GM12878 (cell line): ENCODE measurements around the gene TBC1D12. TPM values are rescaled to one million over a fixed set of nuclear protein-coding genes. Genes with fewer than 3 reads are reported as not detected.

Source experiments
- ATAC-seq: fragments of 200-7000 bp; cut with Tn5 transposase; 3 replicates; pipeline ENCODE4 v1.9.1; 2020; ENCODE audit warnings: mild to moderate bottlenecking, moderate library complexity
- BruUV-seq: library from RNA; stranded (reverse); fragments of 400-500 nt; replicated peaks from 2 replicates; lab custom pipeline; 2021; lab: Mats Ljungman, UMichigan
- CTCF ChIA-PET: fragments of 300-600 bp; sonication (Branson Sonifier 250); formaldehyde crosslinking; extraction: SDS; loops from one replicate; lab custom pipeline; 2021; ENCODE audit warnings: inconsistent platforms; lab: Yijun Ruan, JAX
- POLR2A ChIA-PET: fragments of 350-600 bp; formaldehyde crosslinking; extraction: SDS; loops from one replicate; lab custom pipeline; 2021; ENCODE audit warnings: inconsistent platforms; lab: Charles Lee
- RAD21 ChIA-PET: fragments of 300-600 bp; sonication (Branson Sonifier 250); formaldehyde crosslinking; loops from one replicate; lab custom pipeline; 2023; ENCODE audit warnings: antibody characterized with exemption; ENCODE audit not compliant: unreplicated experiment; lab: Charles Lee
- SMC1A ChIA-PET: fragments of 300-600 bp; sonication (Branson Sonifier 250); formaldehyde crosslinking; loops from one replicate; lab custom pipeline; 2023; ENCODE audit not compliant: unreplicated experiment, uncharacterized antibody; lab: Charles Lee
- DNase-seq: peaks from one replicate; pipeline ENCODE4 v3.0.0-alpha.2; 2011; ENCODE audit warnings: low read depth, low spot score
- FAIRE-seq: peaks from 3 replicates; lab custom pipeline; 2011; peaks lifted over from hg19 to GRCh38; lab: Jason Lieb, UNC
- H2AFZ ChIP-seq: 2 replicates; pipeline ENCODE4 v1.6.0; 2011; ENCODE audit warnings: low read depth, low read length, control low read depth; ENCODE audit not compliant: control insufficient read depth
- H3K27ac ChIP-seq: 2 replicates; pipeline ENCODE4 v1.5.1; 2011; ENCODE audit warnings: control low read depth; ENCODE audit not compliant: control insufficient read depth, insufficient read depth
- H3K27me3 ChIP-seq, 2 experiments: replicated peaks in 1 of 2; 2 replicates each; pipeline versions ENCODE4 v1.6.0 to v1.6.1; 2011; ENCODE audit warnings: low read length in 1 of 2; ENCODE audit not compliant: control insufficient read depth in 2 of 2, insufficient read depth in 2 of 2
- H3K36me3 ChIP-seq, 2 experiments: 2 replicates each; pipeline ENCODE4 v1.5.1; 2011; ENCODE audit warnings: low read length in 1 of 2; ENCODE audit not compliant: control insufficient read depth in 2 of 2, insufficient read depth in 2 of 2
- H3K4me1 ChIP-seq: 2 replicates; pipeline ENCODE4 v1.6.1; 2011; ENCODE audit warnings: mild to moderate bottlenecking, low read length, moderate library complexity, mixed read lengths; ENCODE audit not compliant: control insufficient read depth, insufficient read depth
- H3K4me2 ChIP-seq: 2 replicates; pipeline ENCODE4 v1.6.0; 2011; ENCODE audit warnings: control low read depth; ENCODE audit not compliant: control insufficient read depth, insufficient read depth
- H3K4me3 ChIP-seq: fragments of 200-600 bp; sonication (generic); 2 replicates; pipeline ENCODE4 v1.5.1; 2016
- H3K79me2 ChIP-seq: 2 replicates; pipeline ENCODE4 v1.6.0; 2011; ENCODE audit warnings: low read length; ENCODE audit not compliant: control insufficient read depth, insufficient read depth
- H3K9ac ChIP-seq: 2 replicates; pipeline ENCODE4 v1.8.0; 2011; ENCODE audit warnings: low read length, control low read depth, mixed read lengths; ENCODE audit not compliant: control insufficient read depth, insufficient read depth
- H3K9me3 ChIP-seq: replicated peaks from 3 replicates; pipeline ENCODE4 v1.5.1; 2011; ENCODE audit warnings: mild to moderate bottlenecking, low read length; ENCODE audit not compliant: control insufficient read depth, insufficient read depth
- H4K20me1 ChIP-seq: 2 replicates; pipeline ENCODE4 v1.6.0; 2011; ENCODE audit not compliant: control insufficient read depth, insufficient read depth
- ATF7 ChIP-seq: fragments of 450-650 bp; IDR thresholded peaks from 2 replicates; pipeline ENCODE4 v1.6.1; 2016; ENCODE audit warnings: low read depth, mild to moderate bottlenecking
- CBFB ChIP-seq: IDR thresholded peaks from 2 replicates; pipeline ENCODE4 v1.6.1; 2016; ENCODE audit warnings: antibody characterized with exemption, low read depth
- CHD2 ChIP-seq: IDR thresholded peaks from 2 replicates; pipeline ENCODE4 v1.6.1; 2011; ENCODE audit warnings: low read depth, low read length, improper control_type of control experiment, borderline replicate concordance
- CTCF ChIP-seq, 3 experiments: IDR thresholded peaks in 2 of 3; conservative IDR thresholded peaks in 1 of 3; 2 replicates each; pipeline ENCODE4 v1.5.1; 2011; ENCODE audit warnings: low read depth in 3 of 3, low read length in 3 of 3, mild to moderate bottlenecking in 3 of 3, control low read depth in 2 of 3, moderate library complexity in 2 of 3, inconsistent platforms in 1 of 3, mixed read lengths in 1 of 3; ENCODE audit not compliant: control insufficient read depth in 2 of 3, insufficient read depth in 1 of 3; ENCODE audit errors: extremely low read depth in 1 of 3
- KDM1A ChIP-seq: fragments of 200-600 bp; sonication (generic); IDR thresholded peaks from 2 replicates; pipeline ENCODE4 v1.6.1; 2016; ENCODE audit warnings: borderline replicate concordance
- NBN ChIP-seq: fragments of 450-650 bp; IDR thresholded peaks from 2 replicates; pipeline ENCODE4 v1.6.1; 2016
- NFYB ChIP-seq: IDR thresholded peaks from 2 replicates; pipeline ENCODE4 v1.6.1; 2011; ENCODE audit warnings: low read depth, mild to moderate bottlenecking, low read length, improper control_type of control experiment, moderate library complexity; ENCODE audit not compliant: insufficient read depth
- WGBS: methylation state at CpG from one replicate; pipeline ENCODE4 v1.1.6; 2016; ENCODE audit warnings: low lambda C conversion rate; ENCODE audit not compliant: insufficient replicate concordance, insufficient coverage; ENCODE audit errors: missing lambda C conversion rate; 5-methylcytosine and 5-hydroxymethylcytosine counted together
- in situ Hi-C: fragments of 300-500 bp; cut with MboI; formaldehyde crosslinking; loops from 9 replicates; pipeline ENCODE4 v1.14.3; 2018; ENCODE audit warnings: mixed read lengths
- intact Hi-C: fragments of 100-400 bp; cut with micrococcal nuclease; formaldehyde crosslinking; loops from one replicate; pipeline ENCODE4 v1.14.2; 2022; ENCODE audit not compliant: unreplicated experiment
- polyA plus RNA-seq, 11 experiments: library from polyadenylated mRNA; depleted of rRNA in 4 of 11; unstranded in 6 of 11; stranded (reverse) in 5 of 11; fragments of >200 nt; fragmentation: Nextera tagmentation in 4 of 11; fragmentation: Illumina TruSeq in 1 of 11; extraction: Ambion mirVana in 4 of 11; extraction: Trizol in 1 of 11; gene quantifications; 1 replicate in 1 of 11; 2 replicates in 10 of 11; pipeline versions ENCODE4 v1.2.1 to v1.2.3, GENCODE V29; 2011 to 2016; ENCODE audit warnings: inconsistent platforms in 2 of 11, missing spikeins in 2 of 11, low read depth in 1 of 11
- total RNA-seq, 4 experiments: library from RNA; depleted of rRNA in 3 of 4; stranded (reverse); fragments of >200 nt in 3 of 4; fragmentation: Illumina TruSeq in 1 of 4; extraction: Trizol in 1 of 4; gene quantifications; 2 replicates each; pipeline versions ENCODE4 v1.2.1 to v1.2.3, GENCODE V29; 2013 to 2021
- TF ChIP-seq, protein P1 (sequence below): fragments of 450-650 bp; IDR thresholded peaks from 2 replicates; pipeline ENCODE4 v1.6.1; 2017; ENCODE audit warnings: antibody characterized with exemption, mild to moderate bottlenecking, moderate library complexity
- TF ChIP-seq, protein P2 (sequence below): fragments of 450-650 bp; formaldehyde crosslinking; IDR thresholded peaks from 2 replicates; pipeline ENCODE4 v1.4.0; 2020; ENCODE audit warnings: mild to moderate bottlenecking, moderate library complexity

TBC1D12 gene
- total and polyA plus RNA-seq, 10 of the 15 experiments (the other 5 are each of a cell fraction or from before 2014, with no cell fraction given) = 2.6 to 7.5 (median 3.8) TPM

- H2AFZ ChIP-seq = no peak overlapping the region
- ChIA-PET SMC1A (no interaction called here), RAD21 (no interaction called here), CTCF (no interaction called here), POLR2A (no interaction called here)
- no peaks in the 10 kb centered on the region for H3K27me3 ChIP-seq
- H3K4me3 ChIP-seq = no peak overlapping the region
- H3K36me3 ChIP-seq = peaks cover 3 to 5% of the 10 kb centered on the region in 2 experiments; a peak in 3 of 4 replicates
- ATAC-seq (no peak), DNase-seq (no peak), FAIRE-seq (no peak)
- intact Hi-C loops (no loop called here), in situ Hi-C loops (no loop called here)
- H4K20me1 ChIP-seq = no peaks in the 10 kb centered on the region
- H3K9me3 ChIP-seq = no peaks in the 10 kb centered on the region
- no peaks in the 10 kb centered on the region for H3K79me2 ChIP-seq
- H3K27ac ChIP-seq = no peak overlapping the region
- no peak overlapping the region for H3K4me2 ChIP-seq
- TF ChIP-seq KDM1A (no peak), NFYB (no peak), NBN (no peak), ATF7 (no peak)
- no TSS peak for BruUV-seq
- H3K9ac ChIP-seq = no peak overlapping the region
- WGBS = 100% methylated on average over 3 of the region's 3 CpGs
- H3K4me1 ChIP-seq = no peaks in the 10 kb centered on the region
These were observed 169.2 kb downstream of the TBC1D12 start for GRCh38 chr10:94571528-94571927.

DNA sequence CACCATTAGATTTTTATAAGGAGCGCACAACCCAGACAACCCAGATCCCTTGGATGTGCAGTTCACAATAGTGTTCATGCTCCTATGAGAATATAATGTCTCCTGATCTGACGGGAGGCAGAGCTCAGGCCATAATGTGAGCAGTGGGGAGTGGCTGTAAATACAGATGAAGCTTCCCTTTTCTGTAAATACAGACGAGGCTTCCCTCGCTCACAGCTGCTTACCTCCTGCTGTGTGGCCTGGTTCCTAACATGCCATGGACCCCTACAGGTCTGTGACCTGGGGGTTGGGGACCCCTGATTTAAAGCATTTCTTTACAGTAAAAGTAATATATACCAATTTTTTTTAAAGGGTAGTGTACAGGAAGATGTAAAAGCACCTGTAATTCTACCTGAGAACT lies 176.4 kb downstream of the TBC1D12 start:
- POLR2A ChIA-PET = interaction anchor here (0.7 kb wide), 1 partner anchor 257 kb away, joined by 4 read pairs; no protein-coding TSS in a partner anchor
- BruUV-seq = no TSS peak
- CTCF ChIA-PET = interaction anchor here (0.6 kb wide), 1 partner anchor 8 kb away, joined by 3 read pairs; no protein-coding TSS in a partner anchor
- TF ChIP-seq CBFB = no peak
- TF ChIP-seq, protein P1, sequence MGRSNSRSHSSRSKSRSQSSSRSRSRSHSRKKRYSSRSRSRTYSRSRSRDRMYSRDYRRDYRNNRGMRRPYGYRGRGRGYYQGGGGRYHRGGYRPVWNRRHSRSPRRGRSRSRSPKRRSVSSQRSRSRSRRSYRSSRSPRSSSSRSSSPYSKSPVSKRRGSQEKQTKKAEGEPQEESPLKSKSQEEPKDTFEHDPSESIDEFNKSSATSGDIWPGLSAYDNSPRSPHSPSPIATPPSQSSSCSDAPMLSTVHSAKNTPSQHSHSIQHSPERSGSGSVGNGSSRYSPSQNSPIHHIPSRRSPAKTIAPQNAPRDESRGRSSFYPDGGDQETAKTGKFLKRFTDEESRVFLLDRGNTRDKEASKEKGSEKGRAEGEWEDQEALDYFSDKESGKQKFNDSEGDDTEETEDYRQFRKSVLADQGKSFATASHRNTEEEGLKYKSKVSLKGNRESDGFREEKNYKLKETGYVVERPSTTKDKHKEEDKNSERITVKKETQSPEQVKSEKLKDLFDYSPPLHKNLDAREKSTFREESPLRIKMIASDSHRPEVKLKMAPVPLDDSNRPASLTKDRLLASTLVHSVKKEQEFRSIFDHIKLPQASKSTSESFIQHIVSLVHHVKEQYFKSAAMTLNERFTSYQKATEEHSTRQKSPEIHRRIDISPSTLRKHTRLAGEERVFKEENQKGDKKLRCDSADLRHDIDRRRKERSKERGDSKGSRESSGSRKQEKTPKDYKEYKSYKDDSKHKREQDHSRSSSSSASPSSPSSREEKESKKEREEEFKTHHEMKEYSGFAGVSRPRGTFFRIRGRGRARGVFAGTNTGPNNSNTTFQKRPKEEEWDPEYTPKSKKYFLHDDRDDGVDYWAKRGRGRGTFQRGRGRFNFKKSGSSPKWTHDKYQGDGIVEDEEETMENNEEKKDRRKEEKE = no peak
- no peak for TF ChIP-seq CTCF (IDR thresholded peaks at IDR 0.05 in 2 of 3, conservative IDR thresholded peaks at IDR 0.05 in 1 of 3; ENCODE audit: control insufficient read depth in 2 of 3, extremely low read depth in 1 of 3, insufficient read depth in 1 of 3, low read depth in 3 of 3, low read length in 3 of 3)
- TF ChIP-seq, protein P2, sequence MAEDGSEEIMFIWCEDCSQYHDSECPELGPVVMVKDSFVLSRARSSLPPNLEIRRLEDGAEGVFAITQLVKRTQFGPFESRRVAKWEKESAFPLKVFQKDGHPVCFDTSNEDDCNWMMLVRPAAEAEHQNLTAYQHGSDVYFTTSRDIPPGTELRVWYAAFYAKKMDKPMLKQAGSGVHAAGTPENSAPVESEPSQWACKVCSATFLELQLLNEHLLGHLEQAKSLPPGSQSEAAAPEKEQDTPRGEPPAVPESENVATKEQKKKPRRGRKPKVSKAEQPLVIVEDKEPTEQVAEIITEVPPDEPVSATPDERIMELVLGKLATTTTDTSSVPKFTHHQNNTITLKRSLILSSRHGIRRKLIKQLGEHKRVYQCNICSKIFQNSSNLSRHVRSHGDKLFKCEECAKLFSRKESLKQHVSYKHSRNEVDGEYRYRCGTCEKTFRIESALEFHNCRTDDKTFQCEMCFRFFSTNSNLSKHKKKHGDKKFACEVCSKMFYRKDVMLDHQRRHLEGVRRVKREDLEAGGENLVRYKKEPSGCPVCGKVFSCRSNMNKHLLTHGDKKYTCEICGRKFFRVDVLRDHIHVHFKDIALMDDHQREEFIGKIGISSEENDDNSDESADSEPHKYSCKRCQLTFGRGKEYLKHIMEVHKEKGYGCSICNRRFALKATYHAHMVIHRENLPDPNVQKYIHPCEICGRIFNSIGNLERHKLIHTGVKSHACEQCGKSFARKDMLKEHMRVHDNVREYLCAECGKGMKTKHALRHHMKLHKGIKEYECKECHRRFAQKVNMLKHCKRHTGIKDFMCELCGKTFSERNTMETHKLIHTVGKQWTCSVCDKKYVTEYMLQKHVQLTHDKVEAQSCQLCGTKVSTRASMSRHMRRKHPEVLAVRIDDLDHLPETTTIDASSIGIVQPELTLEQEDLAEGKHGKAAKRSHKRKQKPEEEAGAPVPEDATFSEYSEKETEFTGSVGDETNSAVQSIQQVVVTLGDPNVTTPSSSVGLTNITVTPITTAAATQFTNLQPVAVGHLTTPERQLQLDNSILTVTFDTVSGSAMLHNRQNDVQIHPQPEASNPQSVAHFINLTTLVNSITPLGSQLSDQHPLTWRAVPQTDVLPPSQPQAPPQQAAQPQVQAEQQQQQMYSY (CRISPR knock-in tag) = no peak
- TF ChIP-seq CHD2 = no peak

More for the DNA sequence above, 176.4 kb downstream of the TBC1D12 start:
- no peaks in the 10 kb centered on the region for H3K4me1 ChIP-seq
- no peaks in the 10 kb centered on the region for H3K9me3 ChIP-seq
- in situ Hi-C loops (no loop called here), intact Hi-C loops (no loop called here)
- H3K27ac ChIP-seq = no peak overlapping the region
- H2AFZ ChIP-seq = no peak overlapping the region
- H3K4me3 ChIP-seq = no peak overlapping the region
- no peaks in the 10 kb centered on the region for H4K20me1 ChIP-seq
- ChIA-PET SMC1A (no interaction called here), RAD21 (no interaction called here)
- FAIRE-seq = no peak
- DNase-seq = no peak
- H3K4me2 ChIP-seq = no peak overlapping the region
- 77% methylated on average over 4 of the region's 4 CpGs for WGBS
- no peaks in the 10 kb centered on the region for H3K79me2 ChIP-seq
- no peak for ATAC-seq
- peaks cover 3 to 4% of the 10 kb centered on the region in 2 experiments; a peak in 3 of 4 replicates for H3K36me3 ChIP-seq
- H3K27me3 ChIP-seq = no peaks in the 10 kb centered on the region
- H3K9ac ChIP-seq = no peak overlapping the region
